GM12878 (cell line): ENCODE measurements around the gene SLC4A5. TPM values are rescaled to one million over a fixed set of nuclear protein-coding genes. Genes with fewer than 3 reads are reported as not detected.

ENCODE experiments used
- ATAC-seq: fragments of 200-7000 bp; cut with Tn5 transposase; 3 replicates; pipeline ENCODE4 v1.9.1; 2020; ENCODE audit warnings: mild to moderate bottlenecking, moderate library complexity
- BruUV-seq: library from RNA; stranded (reverse); fragments of 400-500 nt; replicated peaks from 2 replicates; lab custom pipeline; 2021; lab: Mats Ljungman, UMichigan
- CTCF ChIA-PET: fragments of 300-600 bp; sonication (Branson Sonifier 250); formaldehyde crosslinking; extraction: SDS; loops from one replicate; lab custom pipeline; 2021; ENCODE audit warnings: inconsistent platforms; lab: Yijun Ruan, JAX
- POLR2A ChIA-PET: fragments of 350-600 bp; formaldehyde crosslinking; extraction: SDS; loops from one replicate; lab custom pipeline; 2021; ENCODE audit warnings: inconsistent platforms; lab: Charles Lee
- RAD21 ChIA-PET: fragments of 300-600 bp; sonication (Branson Sonifier 250); formaldehyde crosslinking; loops from one replicate; lab custom pipeline; 2023; ENCODE audit warnings: antibody characterized with exemption; ENCODE audit not compliant: unreplicated experiment; lab: Charles Lee
- SMC1A ChIA-PET: fragments of 300-600 bp; sonication (Branson Sonifier 250); formaldehyde crosslinking; loops from one replicate; lab custom pipeline; 2023; ENCODE audit not compliant: unreplicated experiment, uncharacterized antibody; lab: Charles Lee
- DNase-seq: peaks from one replicate; pipeline ENCODE4 v3.0.0-alpha.2; 2011; ENCODE audit warnings: low read depth, low spot score
- FAIRE-seq: peaks from 3 replicates; lab custom pipeline; 2011; peaks lifted over from hg19 to GRCh38; lab: Jason Lieb, UNC
- H2AFZ ChIP-seq: 2 replicates; pipeline ENCODE4 v1.6.0; 2011; ENCODE audit warnings: low read depth, low read length, control low read depth; ENCODE audit not compliant: control insufficient read depth
- H3K27ac ChIP-seq: 2 replicates; pipeline ENCODE4 v1.5.1; 2011; ENCODE audit warnings: control low read depth; ENCODE audit not compliant: control insufficient read depth, insufficient read depth
- H3K27me3 ChIP-seq, 2 experiments: replicated peaks in 1 of 2; 2 replicates each; pipeline versions ENCODE4 v1.6.0 to v1.6.1; 2011; ENCODE audit warnings: low read length in 1 of 2; ENCODE audit not compliant: control insufficient read depth in 2 of 2, insufficient read depth in 2 of 2
- H3K36me3 ChIP-seq, 2 experiments: 2 replicates each; pipeline ENCODE4 v1.5.1; 2011; ENCODE audit warnings: low read length in 1 of 2; ENCODE audit not compliant: control insufficient read depth in 2 of 2, insufficient read depth in 2 of 2
- H3K4me1 ChIP-seq: 2 replicates; pipeline ENCODE4 v1.6.1; 2011; ENCODE audit warnings: mild to moderate bottlenecking, low read length, moderate library complexity, mixed read lengths; ENCODE audit not compliant: control insufficient read depth, insufficient read depth
- H3K4me2 ChIP-seq: 2 replicates; pipeline ENCODE4 v1.6.0; 2011; ENCODE audit warnings: control low read depth; ENCODE audit not compliant: control insufficient read depth, insufficient read depth
- H3K4me3 ChIP-seq: fragments of 200-600 bp; sonication (generic); 2 replicates; pipeline ENCODE4 v1.5.1; 2016
- H3K79me2 ChIP-seq: 2 replicates; pipeline ENCODE4 v1.6.0; 2011; ENCODE audit warnings: low read length; ENCODE audit not compliant: control insufficient read depth, insufficient read depth
- H3K9ac ChIP-seq: 2 replicates; pipeline ENCODE4 v1.8.0; 2011; ENCODE audit warnings: low read length, control low read depth, mixed read lengths; ENCODE audit not compliant: control insufficient read depth, insufficient read depth
- H3K9me3 ChIP-seq: replicated peaks from 3 replicates; pipeline ENCODE4 v1.5.1; 2011; ENCODE audit warnings: mild to moderate bottlenecking, low read length; ENCODE audit not compliant: control insufficient read depth, insufficient read depth
- H4K20me1 ChIP-seq: 2 replicates; pipeline ENCODE4 v1.6.0; 2011; ENCODE audit not compliant: control insufficient read depth, insufficient read depth
- BACH1 ChIP-seq: fragments of 450-650 bp; IDR thresholded peaks from 2 replicates; pipeline ENCODE4 v1.6.1; 2017; ENCODE audit warnings: mild to moderate bottlenecking, borderline replicate concordance
- BCL3 ChIP-seq: IDR thresholded peaks from 2 replicates; pipeline ENCODE4 v1.6.1; 2011; ENCODE audit warnings: borderline replicate concordance, low read depth, mild to moderate bottlenecking, moderate library complexity, low read length; ENCODE audit not compliant: insufficient read depth, poor library complexity, severe bottlenecking
- CBFB ChIP-seq: IDR thresholded peaks from 2 replicates; pipeline ENCODE4 v1.6.1; 2016; ENCODE audit warnings: antibody characterized with exemption, low read depth
- E2F4 ChIP-seq: IDR thresholded peaks from 2 replicates; pipeline ENCODE4 v1.6.1; 2012; ENCODE audit warnings: low read depth, low read length, improper control_type of control experiment
- FOS ChIP-seq: IDR thresholded peaks from 3 replicates; pipeline ENCODE4 v1.6.1; 2011; ENCODE audit warnings: borderline replicate concordance; ENCODE audit not compliant: insufficient read length; ENCODE audit errors: extremely low read depth
- FOXM1 ChIP-seq: IDR thresholded peaks from 2 replicates; pipeline ENCODE4 v1.6.1; 2012; ENCODE audit warnings: low read depth, mild to moderate bottlenecking, inconsistent platforms, low read length, moderate library complexity
- HDAC6 ChIP-seq: fragments of 200-600 bp; sonication (generic); IDR thresholded peaks from one replicate; pipeline ENCODE4 v1.8.0; 2017; ENCODE audit warnings: antibody characterized with exemption; ENCODE audit not compliant: unreplicated experiment
- HDGF ChIP-seq: fragments of 450-650 bp; IDR thresholded peaks from 2 replicates; pipeline ENCODE4 v1.6.1; 2016; ENCODE audit warnings: antibody characterized with exemption
- IRF3 ChIP-seq: fragments of 450-650 bp; IDR thresholded peaks from 2 replicates; pipeline ENCODE4 v1.6.1; 2014; ENCODE audit warnings: mild to moderate bottlenecking
- KDM1A ChIP-seq: fragments of 200-600 bp; sonication (generic); IDR thresholded peaks from 2 replicates; pipeline ENCODE4 v1.6.1; 2016; ENCODE audit warnings: borderline replicate concordance
- PAX5 ChIP-seq: IDR thresholded peaks from 2 replicates; pipeline ENCODE4 v1.6.1; 2011; ENCODE audit warnings: low read depth, low read length, borderline replicate concordance
- SMARCA5 ChIP-seq: fragments of 450-650 bp; IDR thresholded peaks from 2 replicates; pipeline ENCODE4 v1.6.1; 2017; ENCODE audit warnings: mild to moderate bottlenecking
- SUPT20H ChIP-seq: IDR thresholded peaks from 2 replicates; pipeline ENCODE4 v1.6.1; 2011; ENCODE audit warnings: low read depth, mild to moderate bottlenecking, low read length, moderate library complexity, borderline replicate concordance; ENCODE audit not compliant: control insufficient read depth
- SUZ12 ChIP-seq: fragments of 200-600 bp; sonication (generic); IDR thresholded peaks from one replicate; pipeline ENCODE4 v1.6.1; 2018; ENCODE audit warnings: antibody characterized with exemption, mild to moderate bottlenecking; ENCODE audit not compliant: unreplicated experiment
- ZNF217 ChIP-seq: fragments of 450-650 bp; IDR thresholded peaks from 2 replicates; pipeline ENCODE4 v1.6.1; 2017; ENCODE audit warnings: antibody characterized with exemption, mild to moderate bottlenecking
- ZNF274 ChIP-seq: IDR thresholded peaks from one replicate; pipeline ENCODE4 v1.8.0; 2011; ENCODE audit not compliant: insufficient read length, insufficient read depth
- ZNF592 ChIP-seq: fragments of 450-650 bp; IDR thresholded peaks from 2 replicates; pipeline ENCODE4 v1.6.1; 2017; ENCODE audit warnings: mild to moderate bottlenecking, moderate library complexity
- WGBS: methylation state at CpG from one replicate; pipeline ENCODE4 v1.1.6; 2016; ENCODE audit warnings: low lambda C conversion rate; ENCODE audit not compliant: insufficient replicate concordance, insufficient coverage; ENCODE audit errors: missing lambda C conversion rate; 5-methylcytosine and 5-hydroxymethylcytosine counted together
- in situ Hi-C: fragments of 300-500 bp; cut with MboI; formaldehyde crosslinking; loops from 9 replicates; pipeline ENCODE4 v1.14.3; 2018; ENCODE audit warnings: mixed read lengths
- intact Hi-C: fragments of 100-400 bp; cut with micrococcal nuclease; formaldehyde crosslinking; loops from one replicate; pipeline ENCODE4 v1.14.2; 2022; ENCODE audit not compliant: unreplicated experiment
- polyA plus RNA-seq, 11 experiments: library from polyadenylated mRNA; depleted of rRNA in 4 of 11; unstranded in 6 of 11; stranded (reverse) in 5 of 11; fragments of >200 nt; fragmentation: Nextera tagmentation in 4 of 11; fragmentation: Illumina TruSeq in 1 of 11; extraction: Ambion mirVana in 4 of 11; extraction: Trizol in 1 of 11; gene quantifications; 1 replicate in 1 of 11; 2 replicates in 10 of 11; pipeline versions ENCODE4 v1.2.1 to v1.2.3, GENCODE V29; 2011 to 2016; ENCODE audit warnings: inconsistent platforms in 2 of 11, missing spikeins in 2 of 11, low read depth in 1 of 11
- total RNA-seq, 4 experiments: library from RNA; depleted of rRNA in 3 of 4; stranded (reverse); fragments of >200 nt in 3 of 4; fragmentation: Illumina TruSeq in 1 of 4; extraction: Trizol in 1 of 4; gene quantifications; 2 replicates each; pipeline versions ENCODE4 v1.2.1 to v1.2.3, GENCODE V29; 2013 to 2021

The SLC4A5 gene
- total and polyA plus RNA-seq, 10 of the 15 experiments (the other 5 are each of a cell fraction or from before 2014, with no cell fraction given), result 0.15 to 4.7 (median 1.6) TPM

- no peak for TF ChIP-seq KDM1A
- no peak for TF ChIP-seq HDGF
- no peak for TF ChIP-seq FOXM1
- no peak for TF ChIP-seq SUPT20H
- no peak for TF ChIP-seq E2F4
- TF ChIP-seq ZNF274, result no peak
- no peak for TF ChIP-seq PAX5
- TF ChIP-seq ZNF592, result no peak
- TF ChIP-seq HDAC6, result no peak
- no peak for TF ChIP-seq SUZ12
- TF ChIP-seq FOS, result no peak
- TF ChIP-seq IRF3, result no peak
- no peak for TF ChIP-seq SMARCA5
- no peak for TF ChIP-seq ZNF217
- TF ChIP-seq BACH1, result no peak
- TF ChIP-seq BCL3, result no peak
- TF ChIP-seq CBFB, result no peak
- no peak for DNase-seq
- H3K27me3 ChIP-seq, result no peaks in the 10 kb centered on the region; a peak in 1 of 4 replicates
- no peak overlapping the region for H3K4me2 ChIP-seq
- ChIA-PET RAD21 (no interaction called here), POLR2A (no interaction called here), SMC1A (interaction anchor here (0.6 to 1.0 kb wide), 2 partner anchors 57 to 229 kb away, joined by 3 to 5 read pairs; no protein-coding TSS in a partner anchor), CTCF (interaction anchor here (1.4 kb wide), 1 partner anchor 57 kb away, joined by 7 read pairs; no protein-coding TSS in a partner anchor)
- ATAC-seq, result no peak
- no peak overlapping the region for H2AFZ ChIP-seq
- H3K4me3 ChIP-seq, result no peak overlapping the region
- no peaks in the 10 kb centered on the region for H3K36me3 ChIP-seq
- H3K4me1 ChIP-seq, result no peaks in the 10 kb centered on the region
- H3K27ac ChIP-seq, result no peak overlapping the region
- intact Hi-C loops (no loop called here), in situ Hi-C loops (no loop called here)
- no peak overlapping the region for H3K9ac ChIP-seq
- H4K20me1 ChIP-seq, result no peaks in the 10 kb centered on the region
- no peak for FAIRE-seq
- no TSS peak for BruUV-seq
- 96% methylated on average over 2 of the region's 2 CpGs for WGBS
- H3K79me2 ChIP-seq, result no peaks in the 10 kb centered on the region
- no peaks in the 10 kb centered on the region for H3K9me3 ChIP-seq
Measured at GRCh38 chr2:74278176-74278575, 65.0 kb downstream of the SLC4A5 start.
